Smooth muscle cell (in vitro differentiated cells): ENCODE data around the gene CADM1. TPM values are rescaled to one million over a fixed set of nuclear protein-coding genes. Genes with fewer than 3 reads are reported as not detected.

Source experiments
- DNase-seq: peaks from one replicate; lab custom pipeline; 2025; ENCODE audit not compliant: unreplicated experiment; lab: John Stamatoyannopoulos, UW
- H2AFZ ChIP-seq: fragments of 200-600 bp; sonication (generic); 2 replicates; pipeline ENCODE4 v1.6.0; 2016; ENCODE audit warnings: antibody characterized with exemption, low read depth, mild to moderate bottlenecking
- H3F3A ChIP-seq: fragments of 200-600 bp; sonication (generic); 2 replicates; pipeline ENCODE4 v1.6.0; 2017; ENCODE audit warnings: antibody characterized with exemption, low read depth
- H3K27ac ChIP-seq: fragments of 200-600 bp; sonication (generic); 2 replicates; pipeline ENCODE4 v1.5.1; 2016; ENCODE audit warnings: low read depth, mild to moderate bottlenecking
- H3K27me3 ChIP-seq: fragments of 200-600 bp; sonication (generic); 2 replicates; pipeline ENCODE4 v1.6.1; 2016; ENCODE audit warnings: low read depth, mild to moderate bottlenecking
- H3K36me3 ChIP-seq: fragments of 200-600 bp; sonication (generic); 2 replicates; pipeline ENCODE4 v1.5.1; 2016; ENCODE audit warnings: low read depth
- H3K4me1 ChIP-seq: fragments of 200-600 bp; sonication (generic); 2 replicates; pipeline ENCODE4 v1.5.1; 2016; ENCODE audit warnings: low read depth
- H3K4me2 ChIP-seq: fragments of 200-600 bp; sonication (generic); 2 replicates; pipeline ENCODE4 v1.6.0; 2016; ENCODE audit warnings: mild to moderate bottlenecking
- H3K4me3 ChIP-seq: fragments of 200-600 bp; sonication (generic); 2 replicates; pipeline ENCODE4 v1.5.1; 2016; ENCODE audit warnings: mild to moderate bottlenecking
- H3K79me2 ChIP-seq: fragments of 200-600 bp; sonication (generic); 2 replicates; pipeline ENCODE4 v1.6.0; 2016; ENCODE audit warnings: low read depth, mild to moderate bottlenecking
- H3K9ac ChIP-seq: fragments of 200-600 bp; sonication (generic); 2 replicates; pipeline ENCODE4 v1.6.0; 2016; ENCODE audit warnings: low read depth
- H3K9me3 ChIP-seq: fragments of 200-600 bp; sonication (generic); replicated peaks from 2 replicates; pipeline ENCODE4 v1.5.1; 2016; ENCODE audit warnings: low read depth
- H4K20me1 ChIP-seq: fragments of 200-600 bp; sonication (generic); 2 replicates; pipeline ENCODE4 v1.6.0; 2016; ENCODE audit warnings: low read depth
- CTCF ChIP-seq: fragments of 200-600 bp; sonication (generic); IDR thresholded peaks from 2 replicates; pipeline ENCODE4 v1.5.1; 2017; ENCODE audit warnings: borderline replicate concordance, mild to moderate bottlenecking, antibody characterized with exemption; ENCODE audit not compliant: insufficient read depth, poor library complexity, severe bottlenecking
- WGBS: methylation state at CpG from one replicate; pipeline ENCODE4 v1.1.7; 2016; ENCODE audit warnings: low lambda C conversion rate; 5-methylcytosine and 5-hydroxymethylcytosine counted together
- polyA plus RNA-seq: library from polyadenylated mRNA; unstranded; fragments of >200 nt; fragmentation: Nextera tagmentation; extraction: Ambion mirVana; gene quantifications from 2 replicates; pipeline ENCODE4 v1.2.1, GENCODE V29; 2016
- total RNA-seq: library from RNA; depleted of rRNA; stranded (reverse); fragments of >200 nt; gene quantifications from 2 replicates; pipeline ENCODE4 v1.2.3, GENCODE V29; 2014

Gene CADM1
- total and polyA plus RNA-seq, 2 experiments from 2014 or later, result 158 to 167 TPM

- Histone ChIP-seq H3K27ac (no peak overlapping the region), H3K4me2 (no peak overlapping the region)
- 91% methylated on average over 4 of the region's 4 CpGs for WGBS
These were observed 86.1 kb downstream of the CADM1 start for GRCh38 chr11:115418081-115418480.

GRCh38 chr11:115411120-115411519 lies 93.1 kb downstream of the CADM1 start:
- no peak for TF ChIP-seq CTCF
- H3K4me1 ChIP-seq, result peaks cover 34% of the 10 kb centered on the region
- H3K79me2 ChIP-seq, result peaks cover 27% of the 10 kb centered on the region
- no peak overlapping the region for H3K9ac ChIP-seq
- no peaks in the 10 kb centered on the region for H3K36me3 ChIP-seq
- H3K27ac ChIP-seq, result no peak overlapping the region
- H4K20me1 ChIP-seq, result peaks cover 96% of the 10 kb centered on the region
- H2AFZ ChIP-seq, result no peak overlapping the region
- no peak overlapping the region for H3K4me2 ChIP-seq
- H3K9me3 ChIP-seq, result no peaks in the 10 kb centered on the region
- no peaks in the 10 kb centered on the region for H3K27me3 ChIP-seq
- WGBS, result 87% methylated on average over 1 of the region's 1 CpG
- DNase-seq, result no peak
- no peaks in the 10 kb centered on the region for H3F3A ChIP-seq
- H3K4me3 ChIP-seq, result no peak overlapping the region

More at GRCh38 chr11:115418081-115418480, 86.1 kb downstream of the CADM1 start:
- Histone ChIP-seq H3F3A (no peaks in the 10 kb centered on the region), H3K36me3 (no peaks in the 10 kb centered on the region), H3K4me1 (no peaks in the 10 kb centered on the region), H2AFZ (no peak overlapping the region), H4K20me1 (peaks cover 98% of the 10 kb centered on the region), H3K9me3 (no peaks in the 10 kb centered on the region), H3K27me3 (no peaks in the 10 kb centered on the region), H3K79me2 (peaks cover 24% of the 10 kb centered on the region), H3K9ac (no peak overlapping the region), H3K4me3 (no peak overlapping the region)
- no peak for TF ChIP-seq CTCF
- no peak for DNase-seq

- TF ChIP-seq CTCF, result no peak
- no peaks in the 10 kb centered on the region for H3K9me3 ChIP-seq
- peaks cover 34% of the 10 kb centered on the region for H3K4me1 ChIP-seq
- H2AFZ ChIP-seq, result no peak overlapping the region
- H3K9ac ChIP-seq, result no peak overlapping the region
- WGBS, result 53% methylated on average over 4 of the region's 4 CpGs
- H3F3A ChIP-seq, result no peaks in the 10 kb centered on the region
- peaks cover 33% of the 10 kb centered on the region for H3K79me2 ChIP-seq
- H3K4me3 ChIP-seq, result no peak overlapping the region
- H3K27ac ChIP-seq, result no peak overlapping the region
- DNase-seq, result no peak
- H3K36me3 ChIP-seq, result no peaks in the 10 kb centered on the region
- H3K4me2 ChIP-seq, result peak overlapping the region; percentile 26
- no peaks in the 10 kb centered on the region for H3K27me3 ChIP-seq
- H4K20me1 ChIP-seq, result peaks cover 96% of the 10 kb centered on the region
These were observed 94.5 kb downstream of the CADM1 start for GRCh38 chr11:115409691-115410220.

- no peaks in the 10 kb centered on the region for H3K9me3 ChIP-seq
- DNase-seq, result no peak
- H3K4me2 ChIP-seq, result peak overlapping the region; percentile 26
- no peak overlapping the region for H2AFZ ChIP-seq
- H3K27ac ChIP-seq, result no peak overlapping the region
- H3F3A ChIP-seq, result no peaks in the 10 kb centered on the region
- no peak overlapping the region for H3K9ac ChIP-seq
- no peak for TF ChIP-seq CTCF
- no peaks in the 10 kb centered on the region for H3K36me3 ChIP-seq
- peaks cover 37% of the 10 kb centered on the region for H3K79me2 ChIP-seq
- H3K27me3 ChIP-seq, result no peaks in the 10 kb centered on the region
- H4K20me1 ChIP-seq, result peaks cover 95% of the 10 kb centered on the region
- no peak overlapping the region for H3K4me3 ChIP-seq
- H3K4me1 ChIP-seq, result peaks cover 34% of the 10 kb centered on the region
- WGBS, result 40% methylated on average over 4 of the region's 4 CpGs
These were observed 95.0 kb downstream of the CADM1 start for GRCh38 chr11:115409116-115409670.
